Brain microvascular endothelial cell (primary cell): Measurements from ENCODE around the gene CNTNAP2.

Experiments used
- DNase-seq: peaks from one replicate; pipeline ENCODE4 v3.0.0-alpha.2; 2020
- H3K27ac ChIP-seq: fragments of 250-450 bp; sonication (Bioruptor Pico); 2 replicates; pipeline ENCODE4 v1.5.1; 2020; ENCODE audit warnings: mild to moderate bottlenecking, moderate library complexity
- H3K27me3 ChIP-seq: fragments of 250-450 bp; sonication (Bioruptor Pico); replicated peaks from 2 replicates; pipeline ENCODE4 v1.5.1; 2020; ENCODE audit warnings: mild to moderate bottlenecking
- H3K36me3 ChIP-seq: fragments of 250-450 bp; sonication (Bioruptor Pico); replicated peaks from 2 replicates; pipeline ENCODE4 v1.5.1; 2020; ENCODE audit warnings: mild to moderate bottlenecking
- H3K4me3 ChIP-seq: 2 replicates; pipeline ENCODE4 v1.5.1; 2011; ENCODE audit warnings: low read depth, mild to moderate bottlenecking, control low read depth, low read length, moderate library complexity
- in situ Hi-C: cut with HindIII; loops from 2 replicates; pipeline ENCODE4 v1.10.0; 2017; ENCODE audit warnings: low sequenced_read_pairs, low pct_ligation_motif_present
- TF ChIP-seq, protein P1 (sequence below): IDR thresholded peaks from 2 replicates; pipeline ENCODE4 v1.5.1; 2011; ENCODE audit warnings: low read depth, mild to moderate bottlenecking, moderate library complexity, low read length, control low read depth, inconsistent platforms; ENCODE audit errors: missing control alignments

The CNTNAP2 gene

GRCh38 chr7:148348466-148348865 is 2231.9 kb downstream of the CNTNAP2 start:
- DNase-seq: no peak
- no peak overlapping the region for H3K27ac ChIP-seq
- H3K36me3 ChIP-seq: no peaks in the 10 kb centered on the region
- in situ Hi-C loops: no loop called here
- TF ChIP-seq, protein P1, sequence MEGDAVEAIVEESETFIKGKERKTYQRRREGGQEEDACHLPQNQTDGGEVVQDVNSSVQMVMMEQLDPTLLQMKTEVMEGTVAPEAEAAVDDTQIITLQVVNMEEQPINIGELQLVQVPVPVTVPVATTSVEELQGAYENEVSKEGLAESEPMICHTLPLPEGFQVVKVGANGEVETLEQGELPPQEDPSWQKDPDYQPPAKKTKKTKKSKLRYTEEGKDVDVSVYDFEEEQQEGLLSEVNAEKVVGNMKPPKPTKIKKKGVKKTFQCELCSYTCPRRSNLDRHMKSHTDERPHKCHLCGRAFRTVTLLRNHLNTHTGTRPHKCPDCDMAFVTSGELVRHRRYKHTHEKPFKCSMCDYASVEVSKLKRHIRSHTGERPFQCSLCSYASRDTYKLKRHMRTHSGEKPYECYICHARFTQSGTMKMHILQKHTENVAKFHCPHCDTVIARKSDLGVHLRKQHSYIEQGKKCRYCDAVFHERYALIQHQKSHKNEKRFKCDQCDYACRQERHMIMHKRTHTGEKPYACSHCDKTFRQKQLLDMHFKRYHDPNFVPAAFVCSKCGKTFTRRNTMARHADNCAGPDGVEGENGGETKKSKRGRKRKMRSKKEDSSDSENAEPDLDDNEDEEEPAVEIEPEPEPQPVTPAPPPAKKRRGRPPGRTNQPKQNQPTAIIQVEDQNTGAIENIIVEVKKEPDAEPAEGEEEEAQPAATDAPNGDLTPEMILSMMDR: no peak
- no peak overlapping the region for H3K4me3 ChIP-seq
- no peaks in the 10 kb centered on the region for H3K27me3 ChIP-seq

DNA sequence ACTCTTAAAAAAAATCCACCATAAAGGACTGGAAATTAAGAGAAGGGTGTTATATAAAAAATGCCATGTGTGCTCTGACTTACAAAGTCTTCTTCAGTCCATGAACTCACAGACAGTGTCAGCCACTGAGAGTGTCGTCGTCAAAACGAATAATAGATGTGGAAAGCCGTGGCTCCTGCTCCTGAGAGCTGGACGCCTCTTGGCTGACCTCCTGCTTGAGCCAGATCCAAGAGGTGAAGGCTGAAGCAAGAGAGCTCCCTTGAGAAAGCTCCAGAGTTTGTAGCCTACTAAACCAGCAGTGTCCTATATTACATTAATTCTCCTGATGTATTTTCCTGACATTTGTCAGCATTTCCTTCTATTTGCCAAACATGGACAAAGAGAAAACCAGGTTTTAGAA is 2239.7 kb downstream of the CNTNAP2 start:
- no peak for DNase-seq
- Histone ChIP-seq H3K27me3 (no peaks in the 10 kb centered on the region), H3K27ac (no peak overlapping the region), H3K4me3 (no peak overlapping the region), H3K36me3 (no peaks in the 10 kb centered on the region)
- in situ Hi-C loops: no loop called here
- TF ChIP-seq, protein P1: no peak

DNA sequence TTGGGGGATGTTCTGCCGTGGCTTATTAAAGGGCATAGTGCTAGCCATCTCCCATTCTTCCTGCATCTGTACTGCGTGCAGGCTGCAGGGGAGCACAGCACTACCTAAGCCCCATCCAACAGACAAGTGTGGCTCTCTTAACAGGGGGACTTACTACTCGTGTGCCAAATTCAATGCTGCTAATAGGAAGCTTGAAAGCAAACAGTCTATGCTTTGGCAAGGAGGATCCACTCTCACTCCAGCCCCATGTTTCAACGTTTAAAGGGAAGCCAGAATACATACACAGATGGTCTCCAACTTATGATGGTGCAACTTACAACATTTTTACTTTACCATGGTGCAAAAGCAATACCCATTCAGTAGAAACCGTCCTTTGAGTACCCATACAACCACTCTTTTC is 2245.9 kb downstream of the CNTNAP2 start:
- no peaks in the 10 kb centered on the region for H3K36me3 ChIP-seq
- H3K4me3 ChIP-seq: no peak overlapping the region
- TF ChIP-seq, protein P1: no peak
- no peaks in the 10 kb centered on the region for H3K27me3 ChIP-seq
- in situ Hi-C loops: no loop called here
- DNase-seq: no peak
- H3K27ac ChIP-seq: no peak overlapping the region

GRCh38 chr7:148367731-148368475 is 2251.3 kb downstream of the CNTNAP2 start:
- no peak for DNase-seq
- in situ Hi-C loops: no loop called here
- TF ChIP-seq, protein P1: no peak

GRCh38 chr7:148368562-148368961 is 2252.0 kb downstream of the CNTNAP2 start:
- no peaks in the 10 kb centered on the region for H3K27me3 ChIP-seq
- H3K4me3 ChIP-seq: no peak overlapping the region
- no peaks in the 10 kb centered on the region for H3K36me3 ChIP-seq
- H3K27ac ChIP-seq: no peak overlapping the region
- TF ChIP-seq, protein P1: no peak
- no peak for DNase-seq
- in situ Hi-C loops: no loop called here

More at GRCh38 chr7:148367731-148368475, 2251.3 kb downstream of the CNTNAP2 start:
- no peak overlapping the region for H3K4me3 ChIP-seq
- no peaks in the 10 kb centered on the region for H3K27me3 ChIP-seq
- H3K27ac ChIP-seq: no peak overlapping the region
- no peaks in the 10 kb centered on the region for H3K36me3 ChIP-seq
